ENCODE data around the gene IRF4.

Gene IRF4

GRCh38 chr6:391559-392440 lies at the start of gene IRF4:
TSS of gene IRF4 (plus strand) at chr6:391752. CDS start at chr6:393153, 1,401 bp downstream.
- no peak for DNase-seq (ENCODE audit: low read depth in 2 of 2)

DNA sequence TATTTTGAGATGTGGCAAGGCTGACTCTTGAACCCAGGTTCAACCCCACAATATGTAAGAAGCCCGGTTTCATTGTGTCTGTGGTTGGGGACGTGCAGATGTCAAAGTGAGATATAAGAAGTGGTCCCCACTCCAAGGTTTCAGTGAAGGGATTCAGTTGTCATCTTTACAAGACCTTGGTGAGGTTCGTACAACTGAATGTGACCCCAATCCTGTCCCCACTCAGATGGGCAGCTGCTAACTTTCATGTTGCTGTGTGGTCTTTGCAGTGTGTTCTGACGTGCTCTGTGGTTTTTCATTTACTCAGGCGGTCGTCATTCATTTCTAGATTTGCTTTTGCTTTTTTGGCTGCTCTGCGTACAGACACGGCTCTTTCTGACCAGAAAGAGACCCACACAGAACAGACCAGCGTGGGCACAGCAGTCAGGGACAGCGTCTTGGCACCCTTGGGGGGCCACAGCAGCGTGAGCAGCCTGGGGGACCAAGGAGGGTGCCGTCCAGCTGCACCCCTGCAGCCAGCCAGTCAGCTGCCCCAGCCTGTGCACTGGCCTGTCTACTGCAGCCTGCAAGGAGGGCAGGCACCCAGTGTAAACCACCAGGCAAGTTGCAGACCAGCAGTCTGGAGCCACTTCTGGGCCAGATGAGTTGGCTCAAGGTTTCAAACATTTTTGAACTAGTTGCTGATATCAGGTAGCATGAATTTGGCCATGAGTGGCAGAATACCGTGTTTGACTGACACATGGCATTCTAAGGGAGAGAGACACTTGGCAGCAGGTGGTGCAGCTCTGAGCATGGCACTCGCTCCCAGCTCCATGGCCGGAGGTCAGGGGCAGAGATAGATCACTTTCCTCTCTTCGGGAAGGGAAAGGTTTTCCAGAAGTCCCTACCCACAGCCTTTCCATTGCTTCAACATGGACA lies 49.4 kb upstream of the IRF4 start:
- no peak for DNase-seq (ENCODE audit: low read depth in 2 of 2)

DNA sequence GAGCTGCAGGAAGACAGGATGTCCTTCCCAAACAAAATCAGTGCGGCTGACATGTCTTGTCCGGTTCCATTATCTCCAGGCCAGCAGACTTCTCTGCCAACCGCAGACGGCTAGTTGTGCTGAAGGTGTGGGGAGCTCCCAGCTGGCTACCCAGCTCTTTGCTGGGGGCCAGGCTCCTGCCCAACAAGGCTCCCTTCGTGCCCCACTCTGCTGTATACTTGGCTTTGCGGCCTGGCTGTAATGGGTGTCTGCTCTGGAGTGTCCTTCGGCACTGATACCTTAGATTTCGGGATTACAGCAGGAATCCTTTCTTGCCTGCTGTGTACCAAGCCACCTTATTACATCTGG lies 48.7 kb upstream of the IRF4 start:
- DNase-seq (ENCODE audit: low read depth in 2 of 2): no peak

GRCh38 chr6:343226-343935 lies 48.2 kb upstream of the IRF4 start:
- DNase-seq (ENCODE audit: low read depth in 2 of 2): no peak

DNA sequence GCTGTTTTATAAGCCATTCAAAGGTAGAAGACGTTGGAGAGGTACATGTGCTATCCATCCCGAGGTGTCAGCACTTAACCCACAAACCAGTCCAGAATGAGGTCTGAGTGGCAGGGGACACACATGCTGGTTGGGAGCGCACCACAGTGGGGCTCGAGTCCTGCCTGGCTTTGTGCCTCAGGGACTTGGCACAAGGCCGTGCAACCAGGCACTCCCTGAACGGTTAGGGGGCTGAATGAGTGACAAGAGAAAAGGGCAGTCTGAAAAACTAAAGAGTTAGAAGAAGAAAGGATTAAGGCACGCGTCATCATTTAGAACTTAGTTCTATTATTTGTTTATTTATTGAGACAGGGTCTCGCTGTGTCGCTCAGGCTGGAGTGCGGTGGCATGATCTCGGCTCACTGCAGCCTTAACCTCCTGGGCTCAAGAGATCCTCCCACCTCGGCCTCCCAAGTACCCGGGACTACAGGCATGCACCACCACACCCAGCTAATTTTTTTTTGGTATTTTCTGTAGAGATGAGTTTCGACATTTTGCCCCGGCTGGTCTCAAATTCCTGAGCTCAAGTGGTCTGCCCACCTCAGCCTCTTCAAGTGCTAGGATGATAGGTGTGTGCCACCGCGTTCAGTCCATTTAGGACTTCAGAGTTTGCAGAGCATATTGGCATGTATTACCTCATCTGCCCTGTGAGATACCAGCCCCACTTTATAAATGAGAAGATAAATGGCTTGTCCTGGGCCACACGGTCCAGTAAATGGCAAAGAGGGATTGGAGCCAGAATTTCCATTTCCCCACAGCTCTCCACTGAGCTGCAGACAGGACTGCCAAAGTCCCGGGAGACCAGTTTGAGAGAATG lies 47.4 kb upstream of the IRF4 start:
- no peak for DNase-seq (ENCODE audit: low read depth in 2 of 2)

- DNase-seq (ENCODE audit: low read depth in 2 of 2): no peak
Measured at GRCh38 chr6:344816-345340, 46.7 kb upstream of the IRF4 start.

DNA sequence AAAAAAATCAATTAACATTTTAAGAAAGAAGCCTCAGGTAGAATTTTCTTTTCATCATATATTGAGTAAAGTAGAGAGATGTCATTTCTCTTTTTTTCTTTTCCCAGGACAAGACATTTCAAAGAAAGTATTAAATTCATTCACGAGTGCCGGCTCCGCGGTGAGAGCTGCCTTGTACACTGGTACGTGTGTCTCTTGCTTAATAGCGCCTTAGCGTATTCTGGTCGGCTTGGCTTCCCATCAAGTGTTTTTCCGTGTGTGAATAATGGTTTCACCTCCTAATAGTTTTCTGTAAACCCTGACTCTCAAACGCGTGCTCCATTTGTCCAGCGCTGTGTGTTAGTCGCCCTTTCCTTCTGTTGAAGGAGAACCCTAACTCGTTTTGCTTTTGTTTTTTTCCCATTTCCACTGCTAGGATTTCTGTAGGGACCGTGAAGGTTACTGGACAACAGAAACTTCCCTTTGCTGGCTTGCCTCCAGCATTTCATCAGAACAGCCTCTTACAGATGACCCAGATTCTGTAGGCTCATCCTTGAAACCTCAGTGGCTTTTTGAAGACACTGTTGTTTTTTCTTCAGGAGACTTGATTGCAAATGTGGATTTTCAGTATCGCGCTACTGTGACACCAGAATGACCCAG lies 45.7 kb upstream of the IRF4 start:
- DNase-seq (ENCODE audit: low read depth in 2 of 2): no peak

GRCh38 chr6:346386-347030 lies 45.0 kb upstream of the IRF4 start:
- no peak for DNase-seq (ENCODE audit: low read depth in 2 of 2)

DNA sequence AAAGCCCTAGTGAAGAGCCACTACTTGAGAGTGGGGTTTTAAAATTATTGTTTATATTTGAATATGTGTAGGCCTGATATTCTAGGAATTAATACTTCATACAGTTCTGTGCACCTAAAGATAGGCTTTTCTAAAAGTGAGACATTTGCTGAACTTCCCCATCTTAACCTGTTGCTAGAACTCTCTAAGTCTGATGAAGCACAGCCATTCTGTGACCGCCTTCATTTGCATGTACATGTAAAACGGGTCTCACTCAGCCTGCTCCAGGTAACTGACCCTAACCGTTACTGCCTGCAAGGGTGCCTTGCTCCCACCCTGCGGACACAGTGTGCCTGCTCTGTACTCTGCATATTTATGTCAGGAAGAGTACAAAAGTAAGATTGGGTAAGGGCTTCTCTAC lies 44.3 kb upstream of the IRF4 start:
- DNase-seq (ENCODE audit: low read depth in 2 of 2): no peak

DNA sequence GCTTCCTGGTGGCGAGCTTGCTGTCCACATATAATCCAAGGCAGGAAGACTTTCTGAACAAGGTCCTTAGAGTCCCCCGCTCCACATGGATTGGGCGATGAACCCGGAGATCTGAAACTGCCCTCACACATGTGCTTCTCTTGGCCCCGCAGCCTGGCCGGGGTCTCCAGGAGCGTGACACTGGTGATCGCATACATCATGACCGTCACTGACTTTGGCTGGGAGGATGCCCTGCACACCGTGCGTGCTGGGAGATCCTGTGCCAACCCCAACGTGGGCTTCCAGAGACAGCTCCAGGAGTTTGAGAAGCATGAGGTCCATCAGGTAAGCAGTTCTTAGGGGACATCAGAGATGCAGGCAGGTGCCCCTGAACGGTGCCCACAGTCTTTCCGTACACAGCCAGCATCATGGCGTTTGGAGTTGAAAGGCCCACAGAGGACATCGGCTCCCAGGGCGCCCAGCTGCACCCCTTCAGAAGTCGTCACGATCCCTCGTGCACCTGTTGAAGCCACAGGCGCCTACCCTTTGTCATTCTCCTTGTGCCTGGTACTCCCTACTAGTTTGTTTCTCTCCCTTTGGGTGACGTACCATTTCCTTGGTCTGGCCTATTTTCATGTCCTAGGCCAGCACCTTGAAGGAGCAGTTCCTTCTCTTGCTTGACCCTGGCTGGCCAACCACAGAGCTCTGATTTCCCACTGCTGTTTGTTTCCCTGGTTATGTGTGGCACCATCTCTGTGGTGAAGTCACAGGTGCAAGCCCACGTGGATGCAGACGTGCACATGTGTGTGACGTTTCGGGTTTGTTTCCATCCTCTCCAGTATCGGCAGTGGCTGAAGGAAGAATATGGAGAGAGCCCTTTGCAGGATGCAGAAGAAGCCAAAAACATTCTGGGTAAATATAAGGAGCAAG lies 43.3 kb upstream of the IRF4 start:
- no peak for DNase-seq (ENCODE audit: low read depth in 2 of 2)

- DNase-seq (ENCODE audit: low read depth in 2 of 2): no peak
Measured at GRCh38 chr6:348860-349396, 42.6 kb upstream of the IRF4 start.

- no peak for DNase-seq (ENCODE audit: low read depth in 2 of 2)
Measured at GRCh38 chr6:349491-349921, 42.0 kb upstream of the IRF4 start.

DNA sequence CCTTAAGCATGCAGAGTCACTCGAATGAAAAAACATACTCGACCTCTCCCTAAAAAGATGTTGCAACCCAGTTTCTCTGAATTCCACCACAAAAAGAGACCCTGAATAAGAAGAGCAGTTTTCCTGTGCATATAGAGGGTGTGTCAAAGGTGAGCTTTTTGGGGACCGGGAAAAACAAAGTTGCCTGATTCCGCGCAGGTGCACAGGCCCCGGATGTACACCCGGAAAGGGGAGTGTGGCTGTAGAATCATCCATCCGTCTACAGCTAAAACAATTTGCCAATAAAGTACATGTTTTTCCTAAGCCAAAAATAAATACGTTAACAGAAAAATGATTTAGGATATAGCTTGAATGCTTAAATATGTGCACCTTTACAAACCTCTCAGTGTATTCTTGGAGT lies 41.2 kb upstream of the IRF4 start:
- DNase-seq (ENCODE audit: low read depth in 2 of 2): no peak

DNA sequence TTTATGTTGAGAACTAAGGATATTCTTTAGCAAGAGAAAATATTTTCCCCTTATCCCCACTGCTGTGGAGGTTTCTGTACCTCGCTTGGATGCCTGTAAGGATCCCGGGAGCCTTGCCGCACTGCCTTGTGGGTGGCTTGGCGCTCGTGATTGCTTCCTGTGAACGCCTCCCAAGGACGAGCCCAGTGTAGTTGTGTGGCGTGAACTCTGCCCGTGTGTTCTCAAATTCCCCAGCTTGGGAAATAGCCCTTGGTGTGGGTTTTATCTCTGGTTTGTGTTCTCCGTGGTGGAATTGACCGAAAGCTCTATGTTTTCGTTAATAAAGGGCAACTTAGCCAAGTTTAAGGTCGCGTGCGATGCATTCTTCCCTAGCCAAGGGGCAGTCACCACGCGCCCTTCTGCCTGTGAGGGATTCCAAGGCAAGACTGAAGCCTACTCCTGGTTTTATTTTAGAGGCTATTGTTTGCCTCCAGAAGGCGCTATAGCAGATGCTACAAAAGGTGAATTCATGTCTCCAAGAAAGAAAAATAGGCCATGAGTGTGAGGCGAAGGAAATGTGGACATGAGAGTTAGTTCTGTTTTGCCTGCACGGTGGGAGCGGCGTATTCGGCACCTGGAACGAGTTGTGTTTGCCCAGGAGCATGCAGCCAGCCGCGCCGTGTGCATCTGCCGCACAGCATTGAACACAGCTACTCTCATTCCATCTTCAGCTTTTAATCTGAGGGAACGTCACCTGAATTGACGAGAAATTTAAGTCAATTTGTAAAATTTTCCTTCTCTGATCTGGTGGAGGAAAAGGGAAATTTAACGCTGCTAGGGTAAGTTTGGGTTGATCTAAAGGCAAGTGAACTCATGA lies 40.3 kb upstream of the IRF4 start:
- DNase-seq (ENCODE audit: low read depth in 2 of 2): no peak

- DNase-seq (ENCODE audit: low read depth in 2 of 2): no peak
Measured at GRCh38 chr6:351867-352289, 39.7 kb upstream of the IRF4 start.

DNA sequence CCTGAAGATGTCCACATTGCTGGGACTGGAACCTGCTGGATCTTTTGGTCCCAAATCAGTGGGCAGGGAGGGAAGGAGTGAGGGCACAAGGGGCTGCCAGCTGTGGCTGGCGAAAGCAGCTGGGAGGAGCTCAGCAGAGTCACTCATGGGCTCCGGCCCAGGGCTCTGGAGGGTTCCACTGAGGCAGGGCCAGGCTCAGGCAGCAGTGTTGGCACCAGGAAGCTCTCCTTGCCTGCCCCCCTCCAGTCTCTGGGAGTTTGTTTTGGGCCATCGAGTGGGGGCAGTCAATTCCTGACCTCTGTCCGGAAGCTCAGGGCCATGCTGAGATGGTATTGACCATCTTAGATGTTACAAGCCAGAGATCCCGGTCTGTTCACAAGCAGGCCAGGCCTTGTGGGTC lies 39.1 kb upstream of the IRF4 start:
- no peak for DNase-seq (ENCODE audit: low read depth in 2 of 2)

DNA sequence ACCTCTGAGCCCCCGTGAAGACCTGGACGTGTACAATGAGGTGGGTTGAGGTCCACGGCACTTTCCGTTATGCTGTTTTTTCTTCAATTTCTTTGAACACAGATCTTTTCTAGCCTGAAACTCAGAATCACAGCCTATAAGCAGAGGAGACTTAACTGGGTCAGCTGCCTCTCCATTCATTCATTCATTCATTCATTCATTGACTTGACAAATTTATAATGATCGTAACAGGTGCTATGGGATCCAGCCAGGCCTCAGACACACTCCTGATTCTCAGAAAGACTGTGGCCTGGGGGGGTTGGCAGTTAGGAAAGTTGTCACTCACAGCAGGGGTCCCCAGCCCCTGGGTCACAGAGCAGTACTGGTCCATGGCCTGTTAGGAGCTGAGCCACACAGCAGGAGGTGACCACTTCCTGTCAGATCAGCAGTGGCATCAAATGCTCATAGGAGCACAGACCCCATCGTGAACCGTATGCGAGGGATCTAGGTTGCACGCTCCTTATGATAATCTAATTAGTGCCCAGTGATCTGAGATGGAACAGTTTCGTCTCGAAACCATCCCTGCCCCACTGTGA lies 38.6 kb upstream of the IRF4 start:
- DNase-seq (ENCODE audit: low read depth in 2 of 2): no peak
